CMK (cell line): ENCODE results near the gene CYTL1.
"Not testable (repeated sequence)": the region's sequence is repeated elsewhere in the genome, so short reads cannot be mapped to it uniquely, and the experiment has no call there.

Source experiments
- DNase-seq: peaks from one replicate; pipeline ENCODE4 v3.0.0-alpha.2; 2010; ENCODE audit warnings: low read depth

Gene CYTL1

DNA sequence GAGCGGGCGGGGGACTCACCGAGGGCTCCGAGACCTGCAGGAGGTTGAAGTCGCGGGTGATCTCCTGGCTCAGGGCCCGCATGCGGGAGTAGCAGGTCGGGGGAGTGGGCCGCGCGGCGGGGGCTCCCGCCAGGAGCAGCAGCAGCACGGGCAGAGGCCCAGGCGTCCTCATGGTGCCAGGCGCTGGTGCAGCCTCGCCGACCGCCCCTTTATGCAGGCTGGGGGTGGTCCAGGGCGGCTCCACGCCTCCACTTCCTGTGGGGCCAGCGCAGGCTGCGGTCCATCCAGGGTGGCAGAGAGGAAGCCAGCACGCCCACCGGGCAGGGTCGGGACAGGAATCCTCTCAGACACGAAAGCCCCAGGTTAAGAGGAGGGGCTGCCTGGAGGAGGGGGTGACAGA is at the start of gene CYTL1:
TSS of gene CYTL1 (minus strand) at position 185 of the 400 bp plus-strand sequence. CDS start at position 172, 13 bp downstream.
- peak; percentile 51 for DNase-seq

DNA sequence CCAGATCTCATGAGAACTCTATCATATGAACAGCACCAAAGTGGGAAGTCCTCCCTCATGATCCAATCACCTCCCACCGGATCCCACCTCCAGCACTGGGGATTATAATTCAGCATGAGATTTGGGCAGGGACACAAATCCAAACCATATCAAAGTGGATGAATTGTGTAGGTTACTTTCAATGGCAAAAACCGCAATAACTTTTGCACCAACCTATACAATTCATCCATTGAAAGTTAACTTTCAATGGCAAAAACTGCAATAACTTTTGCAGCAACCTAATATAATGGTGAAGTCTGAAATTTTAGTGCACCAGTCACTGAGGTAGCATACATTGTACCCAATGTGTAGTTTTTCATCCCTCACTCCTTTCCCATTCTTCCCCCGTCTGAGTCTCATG is 48.6 kb upstream of the CYTL1 start:
- no peak for DNase-seq

GRCh38 chr4:5066968-5067367 is 47.7 kb upstream of the CYTL1 start:
- DNase-seq, result not testable (repeated sequence)

GRCh38 chr4:5066101-5066500 is 46.8 kb upstream of the CYTL1 start:
- no peak for DNase-seq

GRCh38 chr4:5055411-5055810 is 36.2 kb upstream of the CYTL1 start:
- DNase-seq, result no peak

DNA sequence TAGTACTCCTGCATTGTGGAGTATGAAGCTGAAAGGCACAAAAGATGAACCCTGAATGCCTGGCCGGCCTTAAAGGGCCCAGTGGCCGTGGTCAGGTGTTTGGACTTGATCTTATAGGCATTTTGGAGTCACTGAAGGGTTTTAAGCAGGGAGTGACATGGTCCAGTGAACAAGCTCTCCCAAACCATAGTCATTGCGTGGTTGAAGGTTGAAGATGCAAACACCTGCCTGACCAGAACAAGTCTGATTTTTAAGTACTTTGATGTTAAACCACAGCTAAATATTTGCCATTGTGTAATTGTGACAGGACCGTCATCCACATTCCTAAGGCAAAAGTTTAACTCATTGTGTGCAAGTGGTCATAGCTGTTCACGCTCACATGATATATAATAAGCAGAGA is 35.3 kb upstream of the CYTL1 start:
- no peak for DNase-seq

GRCh38 chr4:5052726-5053425 is 33.6 kb upstream of the CYTL1 start:
- DNase-seq, result no peak

GRCh38 chr4:5052204-5052702 is 33.0 kb upstream of the CYTL1 start:
- no peak for DNase-seq

GRCh38 chr4:5051278-5052203 is 32.3 kb upstream of the CYTL1 start, which contains the start of gene STK32B:
Gene STK32B, plus strand, starts transcription at chr4:5051480.
- DNase-seq, result no peak

DNA sequence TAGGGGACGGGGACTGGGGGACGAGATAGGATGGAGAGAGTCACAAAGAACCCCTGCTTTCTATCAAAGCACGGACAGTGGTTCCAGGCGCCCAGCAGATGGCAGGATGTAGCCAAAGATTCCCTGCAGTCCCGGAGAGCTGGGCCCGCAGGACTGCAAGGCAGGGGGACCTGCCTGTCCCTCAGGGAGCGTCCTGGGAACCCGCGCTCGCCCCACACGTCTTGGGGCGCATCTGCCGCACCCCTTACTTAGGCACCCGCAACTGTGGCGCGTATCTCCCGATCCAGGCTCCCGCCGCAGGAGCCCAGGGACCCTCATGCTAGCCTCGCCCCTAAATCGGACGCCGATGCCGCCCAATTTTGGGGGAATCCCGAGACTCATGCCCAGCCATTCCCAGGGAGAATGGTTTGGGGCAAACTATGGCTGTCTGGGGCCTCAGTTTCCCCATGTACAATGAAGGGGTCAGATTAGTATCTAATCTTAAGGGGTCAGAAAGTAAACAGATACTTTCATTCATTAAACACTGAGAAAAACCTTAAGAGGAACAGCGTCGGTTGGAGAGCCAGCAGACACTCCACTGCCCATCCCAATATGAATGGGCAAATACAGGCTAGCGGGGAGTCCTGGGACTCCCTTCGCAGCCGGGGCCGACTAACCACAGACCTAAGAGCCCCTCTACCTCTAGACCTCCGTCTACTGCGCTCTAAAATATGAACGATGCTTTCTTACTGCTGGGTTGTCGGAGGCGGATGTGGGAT is 31.4 kb upstream of the CYTL1 start:
- no peak for DNase-seq

DNA sequence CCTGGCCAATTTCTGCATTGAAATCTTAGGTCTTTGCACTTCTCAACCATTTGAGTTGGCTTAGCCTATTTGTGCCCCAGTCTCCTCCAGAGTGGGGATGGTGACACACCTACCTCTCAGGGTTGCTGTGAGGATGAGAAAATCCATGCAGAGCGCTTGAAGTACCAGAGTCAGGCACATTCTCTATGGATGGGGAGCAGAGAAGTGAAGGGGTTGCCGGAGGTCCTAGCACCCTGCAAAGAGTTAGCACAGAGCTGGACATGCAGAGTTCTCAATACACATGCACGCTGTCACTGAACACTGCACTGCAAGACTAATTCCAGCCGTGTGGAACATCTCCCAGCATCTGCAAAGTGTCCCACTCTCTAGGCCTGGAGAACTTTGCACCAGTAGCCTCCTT is 29.5 kb upstream of the CYTL1 start:
- DNase-seq, result no peak

GRCh38 chr4:5045097-5045496 is 25.8 kb upstream of the CYTL1 start:
- no peak for DNase-seq

GRCh38 chr4:5044341-5044740 is 25.1 kb upstream of the CYTL1 start:
- DNase-seq, result no peak

DNA sequence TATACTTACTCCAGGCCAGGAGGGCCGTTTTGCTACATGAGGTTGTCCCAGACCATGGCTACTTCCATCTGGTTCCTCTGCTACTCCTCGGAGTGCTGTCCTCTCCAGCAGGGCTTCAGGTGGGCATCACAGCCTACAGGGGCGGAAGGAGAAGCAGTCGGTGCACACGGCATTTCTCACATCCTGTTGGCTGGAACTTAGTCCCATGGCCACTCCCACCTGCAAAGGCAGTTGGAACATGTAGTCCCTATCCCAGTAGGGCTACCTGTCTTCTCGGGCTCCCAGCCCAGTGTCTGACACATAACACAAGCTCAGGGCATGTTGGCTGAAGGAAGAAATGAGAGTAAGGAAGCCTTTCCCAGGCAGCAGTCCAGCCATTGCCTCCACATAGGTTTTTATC is 24.3 kb upstream of the CYTL1 start:
- DNase-seq, result no peak

DNA sequence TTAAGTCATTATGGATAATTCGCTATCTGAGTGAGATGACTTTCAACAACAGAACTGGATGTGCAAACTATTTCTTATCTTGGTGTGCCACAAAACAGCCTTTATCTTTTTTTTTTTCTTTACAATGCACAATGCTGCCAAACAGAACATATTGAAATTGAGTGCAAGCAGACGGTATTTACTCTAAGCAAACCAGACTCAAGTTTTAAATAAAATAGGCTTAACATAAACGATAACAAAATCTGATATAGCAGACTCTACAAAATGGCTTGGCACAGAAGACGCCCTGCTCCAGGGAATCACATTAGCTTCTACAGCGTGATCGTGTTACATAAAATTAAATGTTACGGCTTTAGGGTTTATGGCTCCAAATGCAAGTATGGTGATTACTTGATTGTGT is 22.4 kb upstream of the CYTL1 start:
- no peak for DNase-seq

GRCh38 chr4:5040856-5041620 is 21.8 kb upstream of the CYTL1 start:
- no peak for DNase-seq

- no peak for DNase-seq
Measured at GRCh38 chr4:5039800-5040199, 20.5 kb upstream of the CYTL1 start.

DNA sequence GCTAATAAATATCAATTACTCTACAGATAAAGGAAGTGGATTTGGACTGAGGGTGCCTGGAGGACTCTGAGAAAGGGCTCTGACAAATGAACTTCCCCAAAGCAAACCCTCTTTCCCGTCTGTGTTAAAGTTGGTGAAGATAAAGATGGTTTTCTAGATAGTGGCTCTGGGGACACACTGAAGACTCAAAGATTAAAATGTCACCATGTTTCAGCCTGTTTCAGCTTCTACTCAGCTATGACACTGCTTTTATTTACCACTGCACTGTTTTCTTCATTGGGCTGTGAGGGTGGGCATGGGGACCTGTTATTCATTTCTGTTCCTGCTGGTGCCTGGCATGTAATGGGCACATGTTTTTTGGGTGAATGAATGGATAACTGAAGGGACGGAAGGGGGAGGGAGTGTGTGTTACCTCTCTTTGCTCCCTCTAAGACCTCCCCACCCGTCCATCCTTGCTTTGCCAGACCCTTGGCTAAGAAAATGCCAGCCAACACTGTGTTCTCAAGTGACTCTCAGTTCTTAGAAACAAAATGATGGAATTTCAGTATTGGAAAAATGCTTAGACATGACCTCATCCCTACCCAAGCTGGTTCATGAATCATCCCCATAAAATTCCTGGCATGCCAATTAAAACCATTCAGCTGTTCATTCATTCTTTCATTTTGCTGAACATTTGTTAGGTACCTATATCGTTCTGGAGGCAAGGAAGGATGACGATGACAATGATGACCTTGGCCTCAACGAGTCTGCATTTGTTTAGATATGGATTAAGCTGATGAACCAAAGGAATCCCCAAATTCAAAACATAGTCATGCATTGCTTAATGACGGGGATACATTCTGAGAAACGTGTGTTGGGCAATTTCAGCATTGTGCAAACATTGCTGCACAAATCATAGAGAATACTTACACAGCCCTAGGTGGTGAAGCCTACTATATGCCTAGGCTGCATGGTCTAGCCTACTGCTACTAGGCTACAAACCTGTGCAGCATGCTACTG is 18.6 kb upstream of the CYTL1 start:
- peak; percentile 69 for DNase-seq

- DNase-seq, result no peak
Measured at GRCh38 chr4:5036239-5036638, 17.0 kb upstream of the CYTL1 start.

DNA sequence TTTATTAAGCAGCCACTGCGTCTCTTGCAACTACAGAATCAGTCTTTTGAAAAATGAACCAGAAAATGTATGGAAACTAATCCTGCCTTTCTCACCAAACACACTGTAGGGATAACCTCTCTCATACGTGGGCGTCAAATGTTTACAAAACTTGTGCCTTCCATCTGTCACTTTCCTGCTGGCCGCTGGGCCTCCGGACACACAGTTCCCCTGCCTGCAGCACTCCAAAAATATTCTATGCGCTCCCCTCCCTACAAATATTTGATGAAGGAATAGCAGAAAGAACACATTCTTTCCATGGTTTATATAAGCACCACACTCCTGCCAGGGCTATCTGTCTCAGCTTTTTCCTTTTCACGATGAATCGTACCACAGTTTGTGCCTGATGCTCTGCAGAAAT is 14.9 kb upstream of the CYTL1 start:
- no peak for DNase-seq
